Gastrocnemius medialis (tissue), 4 donors: Measurements from ENCODE around the gene CMPK2.

Experiments used
- CTCF ChIP-seq, 5 experiments: fragments of 450-650 bp in 3 of 5; fragments of 200-600 bp in 2 of 5; sonication (generic) in 2 of 5; IDR thresholded peaks in 4 of 5; conservative IDR thresholded peaks in 1 of 5; 1 replicate in 4 of 5; 2 replicates in 1 of 5; pipeline ENCODE4 v1.5.1; 2016 to 2019; ENCODE audit warnings: antibody characterized with exemption in 5 of 5, mild to moderate bottlenecking in 3 of 5, moderate library complexity in 3 of 5
- POLR2A ChIP-seq, 2 donors: fragments of 450-650 bp; IDR thresholded peaks; one replicate each; pipeline ENCODE4 v1.6.1; 2017; ENCODE audit warnings: antibody characterized with exemption in 2 of 2, mild to moderate bottlenecking in 2 of 2, moderate library complexity in 2 of 2

- TF ChIP-seq POLR2A (IDR thresholded peaks at IDR 0.05) (no peak), CTCF (IDR thresholded peaks at IDR 0.05 in 4 of 5, conservative IDR thresholded peaks at IDR 0.05 in 1 of 5) (no peak)
Observed at GRCh38 chr2:6864231-6864754, 1.4 kb downstream of the CMPK2 start.
